Body of pancreas (tissue), 4 donors: ENCODE measurements around the gene PHLDB3. TPM values are rescaled to one million over a fixed set of nuclear protein-coding genes. Genes with fewer than 3 reads are reported as not detected.

Experiments used
- ATAC-seq: fragments of 150-250 bp; one replicate; pipeline ENCODE4 v1.9.1; 2016
- DNase-seq, 4 donors: peaks; one replicate each; pipeline ENCODE4 v3.0.0-alpha.2; 2019
- H3K27ac ChIP-seq, 4 donors: fragments of 200-600 bp; sonication (generic); 1 replicate in 3 of 4; 2 replicates in 1 of 4; pipeline versions ENCODE4 v1.5.1 to v1.6.1; 2016 to 2019; ENCODE audit warnings: mild to moderate bottlenecking in 1 of 4, mixed read lengths in 1 of 4, moderate library complexity in 1 of 4
- H3K27me3 ChIP-seq, 2 donors: fragments of 200-600 bp; sonication (generic); one replicate each; pipeline ENCODE4 v1.6.0; 2016; ENCODE audit warnings: mild to moderate bottlenecking in 1 of 2
- H3K36me3 ChIP-seq, 2 donors: fragments of 200-600 bp; sonication (generic); replicated peaks in 1 of 2; 2 replicates each; pipeline ENCODE4 v1.5.1; 2016; ENCODE audit warnings: low read depth in 2 of 2; ENCODE audit not compliant: insufficient read depth in 1 of 2
- H3K4me1 ChIP-seq: fragments of 200-600 bp; sonication (generic); one replicate; pipeline ENCODE4 v1.6.0; 2016
- H3K4me3 ChIP-seq, 2 donors: fragments of 200-600 bp; sonication (generic); 1 replicate in 1 of 2; 2 replicates in 1 of 2; pipeline ENCODE4 v1.5.1; 2016 to 2019
- H3K9me3 ChIP-seq, 3 donors: fragments of 200-600 bp; sonication (generic); 1 replicate in 2 of 3; 2 replicates in 1 of 3; pipeline ENCODE4 v1.5.1; 2016
- POLR2A ChIP-seq, 3 donors: fragments of 450-650 bp; IDR thresholded peaks; one replicate each; pipeline ENCODE4 v1.6.1; 2016; ENCODE audit warnings: antibody characterized with exemption in 3 of 3, mild to moderate bottlenecking in 2 of 3
- WGBS, 2 donors: methylation state at CpG; one replicate each; pipeline ENCODE4 v1.1.5; 2017; 5-methylcytosine and 5-hydroxymethylcytosine counted together
- intact Hi-C: fragments of 100-400 bp; cut with DNase I; formaldehyde crosslinking; loops from one replicate; pipeline ENCODE4 v1.15.1; 2023
- total RNA-seq, 2 donors: library from RNA; depleted of rRNA; stranded (reverse); fragments of >200 nt; gene quantifications; one replicate each; pipeline ENCODE4 v1.1.0, GENCODE V29; 2016
- TF ChIP-seq, protein P1 (sequence below), 7 experiments: fragments of 450-650 bp in 4 of 7; fragments of 200-600 bp in 3 of 7; sonication (generic) in 3 of 7; IDR thresholded peaks; one replicate each; pipeline ENCODE4 v1.5.1; 2016 to 2019; ENCODE audit warnings: antibody characterized with exemption in 7 of 7

The PHLDB3 gene
- total RNA-seq, 2 donors from 2014 or later = 14.5 to 16.9 TPM

DNA sequence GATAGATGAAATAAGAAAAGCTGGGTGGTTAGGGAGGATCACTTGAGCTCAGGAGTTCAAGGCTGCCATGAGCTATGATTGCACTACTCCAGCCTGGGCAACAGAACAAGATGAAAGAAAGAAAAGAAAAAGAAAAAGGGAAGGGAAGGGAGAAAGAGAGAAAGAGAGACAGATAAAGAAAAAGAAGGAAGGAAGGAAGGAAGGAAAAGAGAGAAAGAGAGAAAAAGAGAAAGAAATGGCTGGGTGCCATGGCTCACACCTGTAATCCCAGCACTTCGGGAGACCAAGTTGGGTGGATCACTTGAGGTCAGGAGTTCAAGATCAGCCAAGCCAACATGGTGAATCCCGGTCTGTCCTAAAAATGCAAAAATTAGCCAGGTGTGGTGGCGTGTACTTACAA, 68.8 kb downstream of the PHLDB3 start:
- H3K4me1 ChIP-seq = no peaks in the 10 kb centered on the region
- no peak for DNase-seq
- WGBS, 2 donors = 84 to 88% methylated on average over 3 of the region's 3 CpGs
- no peaks in the 10 kb centered on the region for H3K36me3 ChIP-seq
- H3K27ac ChIP-seq = no peak overlapping the region
- H3K4me3 ChIP-seq = no peak overlapping the region
- no peaks in the 10 kb centered on the region for H3K9me3 ChIP-seq
- TF ChIP-seq POLR2A (IDR thresholded peaks at IDR 0.05) = no peak
- TF ChIP-seq, protein P1, sequence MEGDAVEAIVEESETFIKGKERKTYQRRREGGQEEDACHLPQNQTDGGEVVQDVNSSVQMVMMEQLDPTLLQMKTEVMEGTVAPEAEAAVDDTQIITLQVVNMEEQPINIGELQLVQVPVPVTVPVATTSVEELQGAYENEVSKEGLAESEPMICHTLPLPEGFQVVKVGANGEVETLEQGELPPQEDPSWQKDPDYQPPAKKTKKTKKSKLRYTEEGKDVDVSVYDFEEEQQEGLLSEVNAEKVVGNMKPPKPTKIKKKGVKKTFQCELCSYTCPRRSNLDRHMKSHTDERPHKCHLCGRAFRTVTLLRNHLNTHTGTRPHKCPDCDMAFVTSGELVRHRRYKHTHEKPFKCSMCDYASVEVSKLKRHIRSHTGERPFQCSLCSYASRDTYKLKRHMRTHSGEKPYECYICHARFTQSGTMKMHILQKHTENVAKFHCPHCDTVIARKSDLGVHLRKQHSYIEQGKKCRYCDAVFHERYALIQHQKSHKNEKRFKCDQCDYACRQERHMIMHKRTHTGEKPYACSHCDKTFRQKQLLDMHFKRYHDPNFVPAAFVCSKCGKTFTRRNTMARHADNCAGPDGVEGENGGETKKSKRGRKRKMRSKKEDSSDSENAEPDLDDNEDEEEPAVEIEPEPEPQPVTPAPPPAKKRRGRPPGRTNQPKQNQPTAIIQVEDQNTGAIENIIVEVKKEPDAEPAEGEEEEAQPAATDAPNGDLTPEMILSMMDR (IDR thresholded peaks at IDR 0.05) = no peak
- ATAC-seq = no peak
- intact Hi-C loops = no loop called here
- H3K27me3 ChIP-seq = no peaks in the 10 kb centered on the region

DNA sequence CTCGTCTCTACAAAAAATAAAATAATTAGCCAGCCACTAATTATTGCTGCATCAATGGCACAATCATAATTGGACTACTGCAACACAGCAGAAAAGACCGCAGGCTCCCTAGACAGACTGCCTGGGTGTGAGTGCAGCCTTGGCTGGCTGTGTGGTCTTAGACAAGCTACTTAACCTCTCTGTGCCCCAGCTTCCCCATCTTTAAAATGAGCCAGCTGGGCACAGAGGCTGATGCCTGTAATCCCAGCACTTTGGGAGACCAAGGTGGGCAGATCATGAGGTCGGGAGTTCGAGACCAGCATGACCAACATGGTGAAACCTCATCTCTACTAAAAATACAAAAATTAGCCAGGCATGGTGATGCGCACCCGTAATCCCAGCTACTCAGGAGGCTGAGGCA, 70.9 kb downstream of the PHLDB3 start:
- Histone ChIP-seq H3K9me3 (no peaks in the 10 kb centered on the region), H3K4me3 (no peak overlapping the region), H3K4me1 (no peaks in the 10 kb centered on the region), H3K36me3 (no peaks in the 10 kb centered on the region), H3K27ac (no peak overlapping the region), H3K27me3 (no peaks in the 10 kb centered on the region)
- intact Hi-C loops = no loop called here
- ATAC-seq (no peak), DNase-seq (no peak)
- TF ChIP-seq, protein P1 (IDR thresholded peaks at IDR 0.05) = no peak
- TF ChIP-seq POLR2A (IDR thresholded peaks at IDR 0.05) = no peak
- 81 to 86% methylated on average over 6 of the region's 6 CpGs for WGBS, 2 donors

DNA sequence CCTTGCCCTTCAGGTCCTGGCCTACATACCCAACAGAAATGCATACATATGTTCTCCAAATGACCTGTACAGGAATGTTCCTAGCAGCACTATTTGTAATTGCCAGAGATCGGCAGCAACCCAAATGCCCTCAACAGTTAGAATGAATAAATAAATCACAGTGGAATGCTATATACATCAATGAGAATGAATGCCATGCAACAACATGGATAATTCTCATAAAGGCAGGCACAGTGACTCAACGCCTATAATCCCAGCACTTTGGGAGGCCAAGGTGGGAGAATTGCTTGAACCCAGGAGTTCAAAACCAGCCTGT, 71.2 kb downstream of the PHLDB3 start:
- Histone ChIP-seq H3K27me3 (no peaks in the 10 kb centered on the region), H3K4me3 (no peak overlapping the region), H3K4me1 (no peaks in the 10 kb centered on the region), H3K36me3 (no peaks in the 10 kb centered on the region), H3K27ac (no peak overlapping the region), H3K9me3 (no peaks in the 10 kb centered on the region)
- intact Hi-C loops = no loop called here
- DNase-seq (no peak), ATAC-seq (no peak)
- no peak for TF ChIP-seq POLR2A (IDR thresholded peaks at IDR 0.05)
- TF ChIP-seq, protein P1 (IDR thresholded peaks at IDR 0.05) = no peak
- 91% methylated on average over 2 of the region's 2 CpGs for WGBS, 2 donors

DNA sequence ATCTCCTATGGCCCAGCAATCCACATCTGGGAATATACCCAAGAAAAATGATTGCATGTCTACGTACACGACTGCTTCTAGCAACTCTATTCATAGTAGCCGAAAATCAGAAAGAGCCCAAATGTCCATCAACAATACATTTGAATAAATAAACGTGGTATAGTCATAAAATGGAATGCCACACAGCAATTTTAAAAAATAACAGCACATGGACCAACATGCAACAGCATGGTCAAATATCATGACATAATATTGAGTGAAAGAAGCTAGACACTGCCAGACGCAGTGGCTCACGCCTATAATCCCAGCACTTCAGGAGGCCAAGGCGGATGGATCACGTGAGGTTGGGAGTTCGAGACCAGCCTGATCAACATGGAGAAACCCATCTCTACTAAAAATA, 73.6 kb downstream of the PHLDB3 start:
- DNase-seq = no peak
- TF ChIP-seq POLR2A (IDR thresholded peaks at IDR 0.05) = no peak
- TF ChIP-seq, protein P1 (IDR thresholded peaks at IDR 0.05) = no peak
- H3K4me1 ChIP-seq = peaks cover 11% of the 10 kb centered on the region
- no peaks in the 10 kb centered on the region for H3K9me3 ChIP-seq
- ATAC-seq = no peak
- peak overlapping the region in 1 of 4 donors; percentile 10 for H3K27ac ChIP-seq
- WGBS, 2 donors = 80 to 84% methylated on average over 9 of the region's 9 CpGs
- no peak overlapping the region for H3K4me3 ChIP-seq
- intact Hi-C loops = no loop called here
- no peaks in the 10 kb centered on the region for H3K27me3 ChIP-seq
- H3K36me3 ChIP-seq = no peaks in the 10 kb centered on the region

DNA sequence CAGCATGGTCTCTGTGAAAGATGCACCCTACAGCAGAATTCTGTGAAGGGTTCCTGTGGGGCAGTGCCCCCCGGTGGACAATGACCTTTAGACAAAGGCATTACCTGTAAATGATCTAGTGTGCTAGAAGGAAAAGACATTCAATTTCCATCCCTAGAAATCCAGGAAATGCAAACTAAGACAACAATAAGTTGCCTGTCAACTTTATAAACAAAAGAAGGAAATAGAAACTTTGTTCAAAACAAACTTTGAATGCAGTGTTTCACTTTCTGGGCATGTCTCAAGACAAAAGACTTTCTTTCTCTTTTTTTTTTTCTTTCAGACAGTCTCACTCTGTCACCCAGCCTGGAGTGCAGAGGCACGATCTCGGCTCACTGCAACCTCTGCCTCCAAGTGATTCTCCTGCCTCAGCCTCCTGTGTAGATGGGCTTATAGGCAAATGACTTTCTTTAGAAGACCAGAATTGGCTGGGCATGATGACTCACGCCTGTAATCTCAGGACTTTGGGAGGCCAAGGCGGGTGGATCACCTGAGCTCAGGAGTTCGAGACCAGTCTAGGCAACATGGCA, 74.3 kb downstream of the PHLDB3 start:
- H3K4me1 ChIP-seq = peaks cover 15% of the 10 kb centered on the region
- H3K9me3 ChIP-seq = no peaks in the 10 kb centered on the region
- intact Hi-C loops = no loop called here
- peak overlapping the region in 1 of 4 donors; percentile 10 for H3K27ac ChIP-seq
- peak; percentile 24 for ATAC-seq
- no peaks in the 10 kb centered on the region for H3K36me3 ChIP-seq
- no peak overlapping the region for H3K4me3 ChIP-seq
- 53 to 73% methylated on average over 6 of the region's 6 CpGs for WGBS, 2 donors
- peak in 1 of 4 donors; percentile 11 for DNase-seq
- H3K27me3 ChIP-seq = no peaks in the 10 kb centered on the region
- TF ChIP-seq, protein P1 (IDR thresholded peaks at IDR 0.05) = no peak
